Right lobe of liver (tissue), 4 donors: ENCODE results near the gene KCNQ2.

ENCODE experiments used
- CTCF ChIP-seq, 4 donors: fragments of 200-600 bp in 3 of 4; fragments of 450-650 bp in 1 of 4; IDR thresholded peaks; one replicate each; pipeline versions ENCODE4 v1.5.1 to v1.8.0; 2016 to 2022; ENCODE audit warnings: antibody characterized with exemption in 4 of 4, mild to moderate bottlenecking in 2 of 4
- POLR2A ChIP-seq: fragments of 450-650 bp; IDR thresholded peaks from one replicate; pipeline ENCODE4 v1.6.1; 2017; ENCODE audit warnings: antibody characterized with exemption, mild to moderate bottlenecking
- donor health status: DM: no; HTN: no; CAD: no.
- donor health status: DM: no; HTN: no; CAD: no.
- donor health status: DM: no; HTN: yes; CAD: no.

GRCh38 chr20:63508072-63508768 lies 35.8 kb upstream of the KCNQ2 start:
- TF ChIP-seq CTCF (IDR thresholded peaks at IDR 0.05) (no peak), POLR2A (no peak)
